Measurements from ENCODE around the gene RBMS3.

- no peak for TF ChIP-seq CTCF (IDR thresholded peaks at IDR 0.05)
- TF ChIP-seq POLR2AphosphoS5 (IDR thresholded peaks at IDR 0.05), result no peak
- no peak for TF ChIP-seq EP300 (IDR thresholded peaks at IDR 0.05)
- TF ChIP-seq POLR2A (IDR thresholded peaks at IDR 0.05), result no peak
Measured at GRCh38 chr3:29853841-29854397, 573.0 kb downstream of the RBMS3 start.
